ENCODE data around the gene ELOB. TPM values are rescaled to one million over a fixed set of nuclear protein-coding genes. Genes with fewer than 3 reads are reported as not detected.
A peak's percentile ranks its signal among the peaks of the same experiment; 100 is the strongest.

ELOB gene
- total and polyA plus RNA-seq, 2 of the 13 experiments (the other 11 are each of a cell fraction or from before 2014, with no cell fraction given), result 208 to 225 TPM

DNA sequence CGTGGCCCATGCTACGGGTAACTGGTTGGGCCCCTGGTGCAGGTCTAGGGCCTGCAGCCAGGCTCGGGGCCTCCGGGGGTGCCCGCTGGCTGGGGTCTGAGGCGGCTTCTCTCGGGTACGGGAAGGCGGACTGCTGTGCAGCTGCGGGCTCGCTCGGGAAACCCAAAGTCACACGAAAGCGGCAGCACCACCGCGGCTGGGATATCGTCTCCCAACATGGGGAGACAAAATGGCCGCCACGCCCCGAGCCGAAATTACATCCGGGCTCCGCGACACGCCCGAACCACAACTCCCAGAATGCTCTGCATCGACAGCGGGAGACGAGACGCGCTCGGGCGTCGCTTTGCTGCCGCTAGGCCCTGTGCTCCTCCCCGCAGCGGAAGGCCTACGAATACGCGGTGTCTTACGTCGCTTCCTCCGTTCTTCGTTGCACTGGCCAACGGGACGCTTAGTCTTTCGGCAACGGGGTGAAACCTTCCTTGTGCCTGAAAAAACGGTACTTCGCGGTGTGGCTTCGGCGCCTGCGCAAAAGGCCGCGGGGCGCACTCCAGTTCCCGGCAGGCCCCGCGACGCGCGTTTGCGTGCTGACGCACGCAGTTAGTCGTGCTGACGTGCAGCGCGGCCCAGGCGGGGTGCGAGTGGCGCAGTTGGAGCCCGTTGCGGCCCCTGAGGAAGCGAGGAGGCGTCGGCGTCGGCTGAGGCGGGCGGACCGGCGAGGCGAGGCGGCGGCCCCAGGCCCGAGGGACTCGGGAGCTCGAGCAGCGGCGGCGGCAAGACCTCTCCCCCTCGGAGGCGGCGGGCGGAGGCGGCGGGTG lies 24.8 kb downstream of the ELOB start, which contains the start of gene SRRM2 (continued):
- TF ChIP-seq, protein P1, sequence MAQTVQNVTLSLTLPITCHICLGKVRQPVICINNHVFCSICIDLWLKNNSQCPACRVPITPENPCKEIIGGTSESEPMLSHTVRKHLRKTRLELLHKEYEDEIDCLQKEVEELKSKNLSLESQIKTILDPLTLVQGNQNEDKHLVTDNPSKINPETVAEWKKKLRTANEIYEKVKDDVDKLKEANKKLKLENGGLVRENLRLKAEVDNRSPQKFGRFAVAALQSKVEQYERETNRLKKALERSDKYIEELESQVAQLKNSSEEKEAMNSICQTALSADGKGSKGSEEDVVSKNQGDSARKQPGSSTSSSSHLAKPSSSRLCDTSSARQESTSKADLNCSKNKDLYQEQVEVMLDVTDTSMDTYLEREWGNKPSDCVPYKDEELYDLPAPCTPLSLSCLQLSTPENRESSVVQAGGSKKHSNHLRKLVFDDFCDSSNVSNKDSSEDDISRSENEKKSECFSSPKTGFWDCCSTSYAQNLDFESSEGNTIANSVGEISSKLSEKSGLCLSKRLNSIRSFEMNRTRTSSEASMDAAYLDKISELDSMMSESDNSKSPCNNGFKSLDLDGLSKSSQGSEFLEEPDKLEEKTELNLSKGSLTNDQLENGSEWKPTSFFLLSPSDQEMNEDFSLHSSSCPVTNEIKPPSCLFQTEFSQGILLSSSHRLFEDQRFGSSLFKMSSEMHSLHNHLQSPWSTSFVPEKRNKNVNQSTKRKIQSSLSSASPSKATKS (CRISPR knock-in tag; IDR thresholded peaks at IDR 0.05), result 0 out of 2 replicates have a peak, but pooled peaks have one; percentile 29
- TF ChIP-seq CAMTA2 (CRISPR knock-in tag; IDR thresholded peaks at IDR 0.05; ENCODE audit: borderline replicate concordance), result no peak
- TF ChIP-seq SALL2 (CRISPR knock-in tag; IDR thresholded peaks at IDR 0.05), result peak; percentile 91
- TF ChIP-seq NONO (IDR thresholded peaks at IDR 0.05), result no peak
- TF ChIP-seq NONO (CRISPR knock-in tag; conservative IDR thresholded peaks at IDR 0.05), result peak; percentile 80
- TF ChIP-seq, protein P2, sequence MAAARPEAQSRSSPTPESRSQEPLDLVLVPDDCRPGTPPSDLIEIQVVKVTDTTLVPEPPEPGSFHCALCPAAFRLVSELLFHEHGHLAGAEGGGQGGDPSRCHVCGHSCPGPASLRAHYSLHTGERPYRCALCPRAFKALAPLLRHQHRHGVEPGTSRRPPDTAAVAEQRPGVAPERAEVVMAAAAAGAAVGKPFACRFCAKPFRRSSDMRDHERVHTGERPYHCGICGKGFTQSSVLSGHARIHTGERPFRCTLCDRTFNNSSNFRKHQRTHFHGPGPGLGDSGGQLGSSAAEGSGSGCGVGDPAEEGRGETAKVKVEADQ (CRISPR knock-in tag; IDR thresholded peaks at IDR 0.05; ENCODE audit: borderline replicate concordance), result peak; percentile 34; the same call in 1 of the 2 replicates
- TF ChIP-seq ZNF253 (CRISPR knock-in tag; IDR thresholded peaks at IDR 0.05; ENCODE audit: borderline replicate concordance), result peak; percentile 82
- no peak for TF ChIP-seq PLRG1 (conservative IDR thresholded peaks at IDR 0.05)
- TF ChIP-seq ZNF737 (CRISPR knock-in tag; IDR thresholded peaks at IDR 0.05; ENCODE audit: borderline replicate concordance), result no peak; the same call in 1 of the 2 replicates
- peak; percentile 71; the same call in 1 of the 2 replicates for TF ChIP-seq ZSCAN29 (CRISPR knock-in tag; conservative IDR thresholded peaks at IDR 0.05)
- 0 out of 2 replicates have a peak, but pooled peaks have one; percentile 67 for TF ChIP-seq ZNF570 (CRISPR knock-in tag; IDR thresholded peaks at IDR 0.05; ENCODE audit: borderline replicate concordance)
- TF ChIP-seq MZF1 (CRISPR knock-in tag; IDR thresholded peaks at IDR 0.05; ENCODE audit: borderline replicate concordance), result no peak
- TF ChIP-seq SNAPC2 (CRISPR knock-in tag; IDR thresholded peaks at IDR 0.05), result 0 out of 2 replicates have a peak, but pooled peaks have one; percentile 10
- TF ChIP-seq SETDB1 (CRISPR knock-in tag; IDR thresholded peaks at IDR 0.05; ENCODE audit: borderline replicate concordance), result no peak
- TF ChIP-seq, protein P3, sequence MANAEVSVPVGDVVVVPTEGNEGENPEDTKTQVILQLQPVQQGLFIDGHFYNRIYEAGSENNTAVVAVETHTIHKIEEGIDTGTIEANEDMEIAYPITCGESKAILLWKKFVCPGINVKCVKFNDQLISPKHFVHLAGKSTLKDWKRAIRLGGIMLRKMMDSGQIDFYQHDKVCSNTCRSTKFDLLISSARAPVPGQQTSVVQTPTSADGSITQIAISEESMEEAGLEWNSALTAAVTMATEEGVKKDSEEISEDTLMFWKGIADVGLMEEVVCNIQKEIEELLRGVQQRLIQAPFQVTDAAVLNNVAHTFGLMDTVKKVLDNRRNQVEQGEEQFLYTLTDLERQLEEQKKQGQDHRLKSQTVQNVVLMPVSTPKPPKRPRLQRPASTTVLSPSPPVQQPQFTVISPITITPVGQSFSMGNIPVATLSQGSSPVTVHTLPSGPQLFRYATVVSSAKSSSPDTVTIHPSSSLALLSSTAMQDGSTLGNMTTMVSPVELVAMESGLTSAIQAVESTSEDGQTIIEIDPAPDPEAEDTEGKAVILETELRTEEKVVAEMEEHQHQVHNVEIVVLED (CRISPR knock-in tag; IDR thresholded peaks at IDR 0.05; ENCODE audit: borderline replicate concordance), result peak; percentile 99
- peak; percentile 76; the same call in 1 of the 2 replicates for TF ChIP-seq ISL2 (CRISPR knock-in tag; IDR thresholded peaks at IDR 0.05)
- TF ChIP-seq ATF1 (CRISPR knock-in tag; IDR thresholded peaks at IDR 0.05), result peak; percentile 92
- TF ChIP-seq ZNF503 (CRISPR knock-in tag; IDR thresholded peaks at IDR 0.05), result peak; percentile 86; the same call in 1 of the 2 replicates
- no peak for TF ChIP-seq THYN1 (CRISPR knock-in tag; IDR thresholded peaks at IDR 0.05; ENCODE audit: borderline replicate concordance, low read depth)
- peak; percentile 48; the same call in 1 of the 2 replicates for TF ChIP-seq NR0B2 (CRISPR knock-in tag; IDR thresholded peaks at IDR 0.05)
- TF ChIP-seq ZNF124 (CRISPR knock-in tag; IDR thresholded peaks at IDR 0.05), result no peak
- no peak for TF ChIP-seq BCL6 (CRISPR knock-in tag; IDR thresholded peaks at IDR 0.05)

Measured in HepG2 (cell line).